Stimulated activated CD8-positive, alpha-beta memory T cell treated with anti-CD3 and anti-CD28 coated beads, Interleukin-15, amount 100 ng/mL, for 48 hours (primary cell): ENCODE measurements around the gene TSPAN5.

Experiments
- DNase-seq, 2 donors: peaks; one replicate each; pipeline ENCODE4 v3.0.0-alpha.2; 2020; ENCODE audit warnings: low read depth in 2 of 2

TSPAN5 gene

DNA sequence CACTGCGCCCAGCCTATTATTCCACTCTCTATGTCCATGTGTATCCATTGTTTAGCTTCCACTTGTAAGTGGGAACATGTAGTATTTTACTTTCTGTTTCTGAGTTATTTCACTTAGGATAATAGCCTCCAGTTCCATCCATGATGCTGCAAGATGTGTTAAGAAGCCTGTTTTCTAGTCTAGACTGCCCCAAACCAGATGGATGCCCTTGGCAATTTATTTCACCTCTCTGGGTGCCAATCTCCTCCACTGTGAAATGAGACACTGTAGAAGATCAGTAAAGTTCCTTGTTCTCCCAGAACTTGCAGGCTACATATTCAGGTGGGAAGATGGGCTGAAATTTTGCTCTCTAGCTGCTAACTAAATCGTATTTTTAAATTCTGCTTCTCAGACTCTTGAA, 72.8 kb downstream of the TSPAN5 start:
- DNase-seq = no peak

DNA sequence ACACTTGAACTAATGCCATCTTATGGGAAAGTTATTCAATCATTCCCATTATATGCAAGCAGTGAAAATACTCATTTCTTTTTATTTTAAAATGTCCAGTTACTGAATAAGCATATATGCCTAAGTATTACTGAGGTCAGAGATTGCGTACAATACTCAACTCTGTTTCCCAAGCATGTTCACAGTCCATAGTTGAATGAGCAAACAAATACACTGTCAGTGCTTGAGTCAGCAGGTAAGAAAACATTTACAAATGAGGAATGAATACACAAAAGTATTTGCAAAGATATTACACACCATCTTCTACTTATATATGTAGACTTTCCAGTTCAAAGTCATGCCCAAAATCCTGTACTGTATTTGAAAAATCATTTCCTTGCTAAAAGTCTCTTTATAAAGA, 74.1 kb downstream of the TSPAN5 start:
- no peak for DNase-seq

GRCh38 chr4:98583265-98583664, 75.1 kb downstream of the TSPAN5 start:
- DNase-seq = no peak

DNA sequence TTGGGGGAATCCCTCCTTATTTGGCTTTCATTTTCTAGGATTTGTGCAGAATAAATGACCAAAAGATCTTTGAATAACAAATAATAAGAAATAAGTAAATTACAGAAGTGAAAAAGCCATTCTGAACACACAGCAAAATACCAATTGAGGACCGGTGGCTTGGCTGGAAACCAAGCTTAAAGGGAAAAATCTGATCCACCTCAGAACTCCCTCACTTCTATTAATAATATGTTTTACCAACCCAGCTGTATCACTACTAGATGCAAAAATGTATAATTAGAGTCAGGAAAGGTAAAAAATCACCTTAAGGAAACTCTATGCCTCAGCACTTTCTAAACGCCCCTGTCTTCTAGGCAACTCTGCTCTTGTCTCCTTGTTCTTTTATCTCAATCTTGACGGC, 77.3 kb downstream of the TSPAN5 start:
- no peak for DNase-seq

DNA sequence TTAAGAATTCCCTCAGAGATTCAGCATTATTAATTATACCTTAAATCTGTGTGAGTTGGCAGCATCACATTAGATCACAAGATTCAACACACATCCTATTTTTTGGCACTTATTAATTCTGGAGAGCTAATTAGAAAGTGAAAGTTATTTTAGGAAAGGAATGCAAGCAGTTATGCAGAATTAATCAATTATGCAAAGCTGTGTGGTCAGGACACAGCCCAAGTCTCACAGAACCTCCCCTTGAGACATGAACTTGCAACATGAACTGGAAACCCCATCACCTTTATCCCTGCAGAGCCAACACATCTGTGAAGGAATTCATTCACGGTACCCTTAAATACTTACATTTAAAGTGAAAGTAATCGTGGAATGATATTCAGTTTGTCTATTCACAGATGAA, 80.5 kb downstream of the TSPAN5 start:
- no peak for DNase-seq

DNA sequence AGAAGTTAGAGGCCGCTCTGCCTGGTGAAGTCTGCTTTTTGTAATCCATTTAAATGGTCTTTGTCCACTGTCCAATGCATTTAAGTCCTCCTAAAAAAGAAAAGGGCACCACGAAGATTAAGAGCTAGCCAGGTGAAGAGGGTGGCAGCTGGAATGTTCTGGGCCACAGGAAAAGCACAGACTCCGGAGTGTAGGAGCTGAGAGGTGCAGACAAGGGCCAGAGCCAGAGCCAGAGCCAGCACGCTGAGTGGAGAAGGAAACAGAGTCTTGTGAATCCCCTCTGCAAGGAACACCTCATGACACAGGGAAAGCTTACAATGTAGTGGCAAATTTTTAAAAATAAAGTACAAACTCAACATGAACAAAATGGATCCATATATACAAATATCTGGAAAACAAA, 83.6 kb downstream of the TSPAN5 start:
- no peak for DNase-seq

DNA sequence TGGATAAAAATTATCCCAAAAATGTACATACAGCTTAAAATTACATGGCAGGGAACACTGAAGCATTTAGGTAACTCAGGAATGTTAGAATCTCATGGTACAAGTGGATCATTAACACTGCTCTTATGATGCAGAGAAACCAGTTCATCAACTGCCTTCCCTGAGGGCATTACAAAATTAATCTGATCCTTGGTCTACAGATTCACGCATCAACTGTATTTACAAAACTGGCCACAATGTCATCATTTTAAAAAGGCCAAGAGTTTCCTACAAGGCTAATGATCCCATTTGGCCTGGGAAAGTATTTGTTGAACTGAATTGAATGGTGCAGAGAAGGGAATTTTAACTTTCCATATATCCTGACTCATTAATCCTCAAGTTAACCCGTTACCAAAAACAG, 84.6 kb downstream of the TSPAN5 start:
- no peak for DNase-seq

- DNase-seq = no peak
Measured at GRCh38 chr4:98572697-98573096, 85.7 kb downstream of the TSPAN5 start.

DNA sequence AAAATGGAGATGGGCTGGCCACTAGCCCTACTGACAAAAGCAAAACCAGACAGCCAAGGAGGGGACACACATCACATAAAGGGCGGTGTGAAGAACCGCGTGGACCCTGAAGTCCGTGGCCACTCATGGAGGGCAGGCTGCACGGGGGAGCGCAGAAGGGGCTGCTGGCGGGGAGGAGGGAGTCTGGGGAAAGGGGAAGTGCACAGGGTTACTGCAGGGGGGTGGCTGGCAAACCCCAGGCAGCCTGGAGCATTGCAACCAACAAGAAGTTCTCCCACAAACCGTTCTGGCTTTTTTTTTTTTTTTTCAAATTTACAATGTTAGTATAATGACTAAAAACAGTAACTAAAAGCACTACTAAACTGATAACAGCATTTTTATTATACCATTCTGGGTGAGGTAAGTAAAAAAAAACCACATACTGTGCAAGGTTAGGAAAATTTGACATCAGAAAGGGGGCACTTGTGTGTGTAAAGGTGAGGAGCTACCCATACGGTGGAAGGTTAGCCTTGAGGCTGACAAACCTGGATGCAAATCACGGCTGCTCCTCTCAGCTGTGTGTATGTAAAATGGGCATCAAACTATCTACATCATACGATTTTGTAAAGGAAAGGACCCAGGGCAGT, 87.1 kb downstream of the TSPAN5 start:
- no peak for DNase-seq

GRCh38 chr4:98570151-98570797, 88.1 kb downstream of the TSPAN5 start:
- DNase-seq = no peak

DNA sequence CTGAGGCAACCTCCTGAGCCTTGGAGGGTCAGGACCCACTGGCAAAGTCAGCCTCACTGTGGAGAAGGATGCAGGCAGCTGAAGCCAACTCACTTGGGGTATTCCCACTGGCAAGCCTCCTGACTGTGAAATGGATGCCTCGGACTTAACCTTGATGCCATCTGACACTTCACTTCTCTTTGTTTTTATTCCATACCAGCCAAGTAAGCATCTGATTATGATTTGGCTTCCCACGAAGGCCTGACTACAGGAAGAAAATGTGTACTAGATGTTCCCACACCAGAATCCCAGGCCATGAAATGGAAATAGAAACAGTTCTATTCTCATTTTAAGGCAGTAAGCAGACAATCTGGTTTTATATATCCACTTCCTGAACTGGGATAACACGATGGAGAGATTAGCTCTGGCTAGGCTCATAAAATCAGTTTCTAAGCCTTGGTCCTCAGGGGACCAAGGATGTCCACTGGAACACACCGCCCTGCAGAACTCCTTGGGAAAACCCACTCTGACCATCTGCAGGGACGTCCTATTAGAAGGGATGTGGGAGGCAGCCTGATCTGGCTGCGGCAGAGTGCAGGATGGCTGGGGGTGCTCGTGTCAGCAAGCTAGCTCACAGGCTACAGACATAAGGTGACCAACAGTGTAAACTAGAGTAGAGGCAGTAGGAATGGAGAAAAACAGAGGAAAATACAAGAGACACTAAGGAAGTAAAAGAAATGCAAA, 89.3 kb downstream of the TSPAN5 start:
- DNase-seq = no peak

- DNase-seq = no peak
Measured at GRCh38 chr4:98567611-98568010, 90.8 kb downstream of the TSPAN5 start.

DNA sequence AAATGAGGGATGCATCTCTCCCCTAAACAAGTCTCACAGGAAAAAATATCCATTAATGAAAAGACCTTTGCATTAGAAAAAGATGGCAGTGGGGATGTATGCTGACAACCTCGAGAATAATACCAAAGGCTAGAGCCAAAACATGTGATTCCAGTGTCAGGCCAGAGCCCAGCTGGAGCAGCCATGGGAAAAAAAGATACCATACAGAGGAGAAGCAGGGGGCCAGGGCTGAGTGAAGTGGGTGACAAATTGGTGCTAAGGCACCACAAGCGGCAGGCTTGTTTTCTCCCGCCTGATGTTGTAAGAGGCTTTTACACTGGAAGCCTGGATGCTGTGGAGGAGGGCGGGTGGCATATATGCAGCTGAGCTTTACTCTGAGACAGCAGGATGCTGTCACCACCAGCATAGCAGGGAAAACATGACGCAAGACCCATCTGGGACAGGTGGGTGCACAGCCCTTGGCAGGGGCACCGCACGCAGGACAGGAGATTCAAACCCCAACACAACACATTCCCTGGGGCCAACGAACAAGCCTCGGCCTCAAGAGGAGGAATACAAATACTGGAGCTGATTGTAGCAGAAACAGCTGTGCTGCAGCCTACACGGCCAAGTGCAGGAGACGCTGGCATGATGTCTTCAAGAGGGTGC, 91.9 kb downstream of the TSPAN5 start:
- no peak for DNase-seq

- DNase-seq = no peak
Measured at GRCh38 chr4:98565681-98566301, 92.6 kb downstream of the TSPAN5 start.

- DNase-seq = no peak
Measured at GRCh38 chr4:98564852-98565251, 93.6 kb downstream of the TSPAN5 start.

- no peak for DNase-seq
Measured at GRCh38 chr4:98560321-98560720, 98.1 kb downstream of the TSPAN5 start.

DNA sequence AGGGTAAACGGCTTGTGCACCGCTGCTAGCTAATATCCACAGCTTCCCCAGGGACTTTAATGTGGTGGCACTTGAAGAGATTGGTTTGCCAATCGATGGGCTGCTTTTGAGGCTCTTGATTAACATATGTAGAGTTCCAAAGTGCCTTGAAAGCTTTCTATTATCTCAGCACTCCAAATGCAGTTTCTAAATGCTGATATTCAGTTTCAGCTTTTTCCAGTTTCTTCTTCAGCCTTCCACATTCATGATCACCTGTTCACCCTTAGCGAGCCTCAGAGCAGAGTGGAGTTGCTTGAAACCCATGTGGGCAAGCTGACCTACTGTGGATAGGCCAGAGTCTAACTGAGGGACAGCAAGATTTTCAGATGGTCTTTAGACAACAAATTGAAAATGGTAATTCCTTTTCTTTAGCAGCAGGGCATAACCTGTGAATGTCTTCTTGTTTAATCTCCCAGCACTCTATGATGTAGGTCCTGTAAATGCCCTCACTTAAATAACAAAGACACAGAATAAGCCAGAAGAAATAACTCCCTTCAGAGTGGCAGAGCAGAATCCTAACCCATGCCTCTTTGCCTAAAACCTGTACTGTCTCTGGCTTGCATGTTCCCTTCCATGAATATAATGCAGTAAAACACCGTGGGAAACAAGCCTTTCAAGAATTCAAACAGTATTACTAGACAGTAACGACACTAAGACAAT, 99.8 kb downstream of the TSPAN5 start:
- DNase-seq = no peak

- DNase-seq = no peak
Measured at GRCh38 chr4:98557194-98557892, 101.1 kb downstream of the TSPAN5 start.

- DNase-seq = no peak
Measured at GRCh38 chr4:98556451-98556850, 102.0 kb downstream of the TSPAN5 start.

- DNase-seq = no peak
Measured at GRCh38 chr4:98555798-98556445, 102.5 kb downstream of the TSPAN5 start.
